IMR-90 (cell line): Measurements from ENCODE around the gene NAB2.

ENCODE experiments used
- POLR2A ChIP-seq: IDR thresholded peaks from 2 replicates; pipeline ENCODE4 v1.6.1; 2012; ENCODE audit warnings: mild to moderate bottlenecking, low read depth, low read length
- RAD21 ChIP-seq: IDR thresholded peaks from 2 replicates; pipeline ENCODE4 v1.6.1; 2012; ENCODE audit warnings: low read length, improper control_type of control experiment
- TF ChIP-seq, protein P1 (sequence below): conservative IDR thresholded peaks from 2 replicates; pipeline ENCODE4 v1.5.1; 2012; ENCODE audit warnings: mild to moderate bottlenecking, low read depth, low read length, improper control_type of control experiment

DNA sequence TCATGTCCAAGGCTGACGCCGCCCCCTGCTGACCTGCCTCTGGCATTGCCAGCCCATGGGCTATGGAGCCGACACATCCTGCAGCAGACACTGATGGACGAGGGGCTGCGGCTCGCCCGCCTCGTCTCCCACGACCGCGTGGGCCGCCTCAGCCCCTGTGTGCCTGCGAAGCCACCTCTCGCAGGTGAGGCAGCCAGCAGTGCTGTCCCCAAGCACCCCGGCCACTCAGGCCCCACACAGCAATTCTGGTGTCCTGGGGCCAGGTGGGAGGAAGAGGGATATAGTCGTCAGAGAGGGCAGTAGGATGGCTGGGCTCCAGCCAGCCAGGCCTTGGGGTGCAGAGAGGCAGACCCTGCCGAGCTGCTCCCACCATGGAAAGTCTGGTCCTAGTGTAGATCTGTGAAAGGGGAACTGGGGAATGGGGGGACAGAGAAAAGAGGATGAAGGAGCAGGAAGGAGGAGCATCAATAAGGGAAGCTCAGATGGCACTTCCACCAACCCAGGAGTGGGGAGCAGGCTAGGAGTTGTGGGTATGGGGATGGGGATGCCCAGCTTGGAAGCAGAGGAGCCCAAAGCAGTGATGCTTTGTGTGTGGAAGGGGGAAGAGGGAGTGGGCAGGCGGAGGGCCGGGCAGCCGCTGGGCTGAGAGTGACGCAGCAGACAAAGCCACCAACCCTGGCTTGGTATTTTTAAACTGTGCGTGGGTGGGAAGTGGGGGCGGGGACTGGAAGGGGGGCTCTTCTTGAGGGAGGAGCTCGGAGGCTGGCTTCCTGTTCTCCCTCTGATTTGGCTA is 4.7 kb downstream of the NAB2 start:
- TF ChIP-seq RAD21 (peak; percentile 73), POLR2A (peak; percentile 60; the same call in 1 of the 2 replicates)
- TF ChIP-seq, protein P1, sequence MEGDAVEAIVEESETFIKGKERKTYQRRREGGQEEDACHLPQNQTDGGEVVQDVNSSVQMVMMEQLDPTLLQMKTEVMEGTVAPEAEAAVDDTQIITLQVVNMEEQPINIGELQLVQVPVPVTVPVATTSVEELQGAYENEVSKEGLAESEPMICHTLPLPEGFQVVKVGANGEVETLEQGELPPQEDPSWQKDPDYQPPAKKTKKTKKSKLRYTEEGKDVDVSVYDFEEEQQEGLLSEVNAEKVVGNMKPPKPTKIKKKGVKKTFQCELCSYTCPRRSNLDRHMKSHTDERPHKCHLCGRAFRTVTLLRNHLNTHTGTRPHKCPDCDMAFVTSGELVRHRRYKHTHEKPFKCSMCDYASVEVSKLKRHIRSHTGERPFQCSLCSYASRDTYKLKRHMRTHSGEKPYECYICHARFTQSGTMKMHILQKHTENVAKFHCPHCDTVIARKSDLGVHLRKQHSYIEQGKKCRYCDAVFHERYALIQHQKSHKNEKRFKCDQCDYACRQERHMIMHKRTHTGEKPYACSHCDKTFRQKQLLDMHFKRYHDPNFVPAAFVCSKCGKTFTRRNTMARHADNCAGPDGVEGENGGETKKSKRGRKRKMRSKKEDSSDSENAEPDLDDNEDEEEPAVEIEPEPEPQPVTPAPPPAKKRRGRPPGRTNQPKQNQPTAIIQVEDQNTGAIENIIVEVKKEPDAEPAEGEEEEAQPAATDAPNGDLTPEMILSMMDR, result peak; percentile 60
